WI38 (cell line): Measurements from ENCODE around the gene MARVELD1.

Experiments
- H3K4me3 ChIP-seq: 2 replicates; pipeline ENCODE4 v1.5.1; 2011; ENCODE audit warnings: low read depth, mild to moderate bottlenecking, control low read depth, low read length
- CTCF ChIP-seq: IDR thresholded peaks from 2 replicates; pipeline ENCODE4 v1.5.1; 2012; ENCODE audit warnings: low read depth, mild to moderate bottlenecking, control low read depth, low read length

Gene MARVELD1

GRCh38 chr10:97764519-97764931, 51.0 kb downstream of the MARVELD1 start:
- H3K4me3 ChIP-seq, result no peak overlapping the region
- TF ChIP-seq CTCF, result no peak

GRCh38 chr10:97765201-97765600, 51.7 kb downstream of the MARVELD1 start:
- TF ChIP-seq CTCF, result no peak
- no peak overlapping the region for H3K4me3 ChIP-seq

GRCh38 chr10:97766106-97766810, 52.7 kb downstream of the MARVELD1 start:
- H3K4me3 ChIP-seq, result no peak overlapping the region
- TF ChIP-seq CTCF, result no peak

- no peak for TF ChIP-seq CTCF
These were observed 53.7 kb downstream of the MARVELD1 start for GRCh38 chr10:97766996-97767924.

More at GRCh38 chr10:97766996-97767924, 53.7 kb downstream of the MARVELD1 start:
- no peak overlapping the region for H3K4me3 ChIP-seq
